HL-60/S4 (cell line): ENCODE results near the gene CCDC178.
"Not testable (repeated sequence)": the region's sequence is repeated elsewhere in the genome, so short reads cannot be mapped to it uniquely, and the experiment has no call there.

Source experiments
- in situ Hi-C: fragments of 300-500 bp; cut with MboI; formaldehyde crosslinking; loops from 2 replicates; pipeline ENCODE4 v1.14.3; 2022; ENCODE audit warnings: low sequenced_read_pairs

Gene CCDC178, protein sequence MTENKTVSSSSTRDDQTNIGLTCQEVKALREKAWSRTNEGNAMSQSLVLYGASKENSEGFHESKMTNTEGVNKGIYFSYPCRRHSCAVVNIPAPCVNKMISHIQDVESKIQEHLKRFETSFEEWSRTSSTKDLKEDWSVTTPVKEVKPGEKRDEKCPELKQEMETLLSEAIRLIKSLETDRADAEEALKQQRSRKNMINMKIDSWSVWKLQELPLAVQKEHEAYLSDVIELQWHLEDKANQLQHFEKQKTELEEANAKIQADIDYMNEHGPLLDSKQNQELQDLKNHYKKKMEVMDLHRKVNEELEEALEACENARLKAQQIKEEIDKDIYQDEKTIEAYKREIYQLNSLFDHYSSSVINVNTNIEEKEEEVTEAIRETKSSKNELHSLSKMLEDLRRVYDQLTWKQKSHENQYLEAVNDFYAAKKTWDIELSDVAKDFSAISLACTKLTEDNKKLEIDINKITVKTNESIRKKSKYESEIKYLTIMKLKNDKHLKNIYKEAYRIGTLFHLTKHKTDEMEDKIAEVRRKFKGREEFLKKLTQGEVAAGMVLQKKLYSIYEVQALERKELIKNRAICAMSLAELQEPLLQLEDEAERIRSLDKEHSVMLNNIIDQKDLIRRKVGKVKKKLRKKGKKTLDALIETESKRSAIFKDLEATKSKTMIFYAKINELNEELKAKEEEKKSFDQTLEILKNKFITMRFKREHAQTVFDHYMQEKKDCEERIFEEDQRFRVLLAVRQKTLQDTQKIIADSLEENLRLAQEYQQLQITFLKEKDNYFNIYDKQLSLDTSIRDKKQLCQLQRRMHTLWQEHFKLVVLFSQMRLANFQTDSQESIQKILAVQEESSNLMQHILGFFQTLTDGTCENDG

DNA sequence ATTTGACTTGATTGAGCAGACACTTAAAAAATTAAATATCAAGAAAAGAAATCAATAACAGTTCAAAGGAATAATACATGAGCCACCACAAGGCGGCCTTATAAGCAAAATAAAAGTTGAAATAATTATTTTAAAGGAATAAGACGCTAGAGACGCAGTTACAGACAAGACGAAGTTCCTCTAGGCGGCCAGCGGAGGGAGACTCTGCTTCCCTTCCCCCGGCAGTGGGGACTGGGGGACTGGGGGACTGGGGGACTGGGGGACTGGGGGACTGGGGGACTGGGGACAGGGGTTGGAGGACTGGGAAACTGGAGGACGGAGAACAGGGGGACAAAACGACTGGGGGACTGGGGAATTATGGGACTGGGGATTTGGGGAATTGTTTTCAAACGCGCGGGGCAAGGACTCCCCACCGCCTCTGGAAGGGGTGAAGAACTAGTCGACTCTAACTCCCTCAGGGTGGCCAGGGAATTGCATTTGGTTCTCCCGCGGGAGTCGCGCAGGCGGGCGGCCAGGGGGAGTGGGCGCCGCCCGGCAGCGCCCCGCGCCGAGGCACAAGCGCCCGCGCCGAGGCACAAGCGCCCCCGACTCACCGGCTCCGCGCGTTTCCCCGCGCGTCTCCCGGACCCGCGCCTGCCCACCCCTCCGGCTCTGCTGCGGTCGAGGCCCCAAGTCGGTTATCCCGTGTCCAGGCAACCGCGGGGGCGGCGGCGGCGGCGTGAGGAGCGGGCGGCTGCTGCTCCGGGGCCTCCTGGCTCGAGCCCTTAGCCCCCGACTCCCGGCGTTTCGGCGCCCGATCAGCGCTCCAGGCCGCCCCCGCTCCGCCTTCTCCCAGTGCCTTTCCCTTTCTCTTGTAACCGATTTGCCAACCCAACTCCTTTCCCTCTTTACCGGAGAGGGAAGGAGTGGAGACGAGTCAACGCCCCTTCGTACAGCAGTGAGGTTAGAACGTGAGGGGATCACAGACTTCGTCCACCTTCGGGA lies at the start of gene CCDC178:
Gene CCDC178 (minus strand): TSS at position 662 of the 984 bp plus-strand sequence. CDS start 28,633 bp downstream, outside the sequence.
- in situ Hi-C loops = no loop called here

DNA sequence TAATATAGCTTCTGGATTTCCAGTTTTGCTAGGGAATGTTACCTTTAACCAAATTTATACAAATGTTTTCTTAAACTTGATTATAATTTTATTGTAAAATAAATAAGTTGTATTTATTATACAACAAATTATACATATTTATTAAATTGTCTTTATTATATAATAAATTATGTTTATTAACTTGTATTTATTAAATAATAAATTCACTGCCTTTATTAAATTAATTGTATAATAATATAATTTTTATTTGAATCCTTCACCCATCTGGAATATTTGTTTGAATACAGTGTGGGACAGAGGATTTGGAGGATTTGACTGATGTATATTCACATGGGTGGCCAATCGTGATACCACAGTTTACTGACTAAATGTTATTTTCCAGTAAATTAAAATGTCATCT lies 43.4 kb upstream of the CCDC178 start:
- in situ Hi-C loops = no loop called here

DNA sequence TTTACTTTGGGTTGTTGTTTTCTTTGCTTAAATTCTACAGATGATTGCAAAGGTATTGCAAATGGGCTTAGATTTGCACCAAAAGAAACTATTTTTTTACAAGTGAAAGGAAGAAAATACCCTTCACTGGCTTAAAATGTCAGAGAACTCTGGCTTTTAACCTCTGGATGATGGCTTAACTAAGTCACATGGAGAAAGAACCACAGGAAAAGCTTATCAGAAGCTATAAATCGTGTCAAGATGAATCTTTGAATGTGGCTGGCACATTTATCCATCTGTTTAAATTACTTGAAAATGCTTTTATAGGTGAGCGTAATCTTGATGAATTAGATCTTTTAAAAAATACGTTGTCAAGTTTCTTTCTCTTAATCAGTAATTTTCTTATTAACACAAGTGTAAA lies 32.0 kb upstream of the CCDC178 start:
- in situ Hi-C loops = no loop called here

DNA sequence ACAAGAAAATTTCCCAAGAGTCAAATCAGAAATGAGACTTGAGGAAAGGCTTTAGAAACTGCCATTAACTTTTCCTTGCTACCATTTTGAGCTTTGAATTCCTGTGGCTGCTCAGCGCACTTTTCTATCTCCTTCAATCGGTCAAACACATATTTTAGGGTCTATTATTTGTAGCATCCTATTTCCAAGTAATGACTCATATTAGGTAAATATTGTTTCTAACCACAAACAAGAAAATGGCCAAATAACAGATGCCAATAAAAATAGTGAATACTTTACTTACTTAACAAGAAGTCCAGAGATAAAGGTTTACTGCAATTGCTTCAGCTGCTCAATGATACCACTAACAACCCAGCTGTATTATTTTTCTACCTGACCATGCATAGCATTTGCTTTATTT lies 29.7 kb upstream of the CCDC178 start:
- in situ Hi-C loops = no loop called here

DNA sequence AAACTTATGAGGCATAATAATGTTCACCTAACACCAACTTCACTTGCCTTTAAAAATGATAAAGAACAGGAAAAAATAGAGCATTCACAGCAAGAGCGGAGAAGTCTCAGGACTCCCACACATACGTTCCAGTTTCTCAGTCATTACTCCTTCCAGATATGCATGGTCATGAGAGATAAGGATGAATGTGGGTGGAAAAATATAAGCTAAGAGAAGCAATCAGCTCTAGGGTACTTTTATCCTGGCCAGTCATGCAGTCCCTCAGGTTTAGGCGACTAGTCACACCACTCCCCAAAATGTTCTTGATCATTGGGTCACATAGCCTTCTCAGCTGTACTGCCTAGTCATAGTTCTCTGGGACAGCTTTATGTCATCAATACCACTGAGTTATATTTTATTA lies 29.2 kb upstream of the CCDC178 start:
- in situ Hi-C loops = no loop called here

GRCh38 chr18:33467531-33467930 lies 27.0 kb upstream of the CCDC178 start:
- in situ Hi-C loops = no loop called here

DNA sequence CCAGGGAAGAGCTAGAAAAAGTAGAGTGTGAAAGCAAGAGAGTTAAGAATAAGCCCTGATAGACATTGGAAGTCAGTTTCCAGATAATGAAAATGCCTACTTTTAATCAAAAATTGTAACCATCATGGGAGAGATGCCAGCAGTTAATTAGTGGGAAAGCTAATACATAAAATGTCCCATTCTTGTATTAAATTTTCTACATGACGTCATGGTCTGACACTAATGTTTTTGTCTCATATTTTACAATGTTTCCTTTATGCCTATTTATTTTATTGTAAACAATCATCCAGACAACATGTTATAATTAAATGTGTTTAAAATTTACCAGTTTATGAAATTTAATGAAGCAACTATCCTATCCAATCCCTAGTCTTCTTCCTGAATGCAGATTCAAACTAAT lies 26.3 kb upstream of the CCDC178 start:
- in situ Hi-C loops = no loop called here

DNA sequence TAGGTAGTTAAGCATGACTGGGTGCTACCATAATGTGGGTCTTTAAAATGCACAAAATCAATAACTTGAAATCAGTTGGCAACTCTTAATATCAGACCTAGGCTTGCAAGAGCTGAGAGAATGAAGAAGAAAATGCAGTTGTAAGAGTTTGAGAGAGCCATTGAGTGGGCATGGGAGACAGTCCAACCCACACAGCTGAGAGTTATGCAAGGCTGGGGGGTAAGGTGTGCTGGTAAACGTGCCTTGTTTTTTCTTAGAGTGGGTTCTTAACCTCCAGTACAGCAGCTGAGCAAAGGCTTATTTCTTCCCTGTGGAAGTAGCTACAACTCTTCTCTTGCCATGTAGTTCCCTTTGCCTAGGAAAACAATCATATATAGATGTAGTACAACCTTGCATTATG lies 20.2 kb upstream of the CCDC178 start:
- in situ Hi-C loops = no loop called here

GRCh38 chr18:33459612-33460011 lies 19.1 kb upstream of the CCDC178 start:
- in situ Hi-C loops = no loop called here

GRCh38 chr18:33446604-33447003 lies 6.1 kb upstream of the CCDC178 start:
- in situ Hi-C loops = no loop called here

DNA sequence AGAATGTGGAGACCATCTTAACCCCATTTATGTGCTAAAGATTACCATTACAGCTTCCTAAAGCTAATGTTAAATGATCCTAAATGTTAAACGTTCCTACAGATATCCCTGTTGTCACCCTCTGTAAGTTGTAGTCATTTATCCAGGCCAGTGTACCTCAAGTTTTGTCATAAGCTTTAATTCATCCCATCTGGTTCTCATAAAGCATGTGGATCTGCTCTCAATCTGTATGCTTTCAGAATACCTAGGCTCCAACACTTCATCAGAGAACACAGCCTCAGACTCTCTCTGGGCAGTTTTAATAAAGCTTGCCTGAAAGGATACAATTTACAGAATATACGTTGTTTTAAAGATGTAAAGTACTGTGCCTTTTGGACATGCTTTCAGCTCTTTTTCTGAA lies 4.2 kb upstream of the CCDC178 start:
- in situ Hi-C loops = no loop called here

GRCh38 chr18:33432857-33433256 lies 7.7 kb downstream of the CCDC178 start:
- in situ Hi-C loops = no loop called here

DNA sequence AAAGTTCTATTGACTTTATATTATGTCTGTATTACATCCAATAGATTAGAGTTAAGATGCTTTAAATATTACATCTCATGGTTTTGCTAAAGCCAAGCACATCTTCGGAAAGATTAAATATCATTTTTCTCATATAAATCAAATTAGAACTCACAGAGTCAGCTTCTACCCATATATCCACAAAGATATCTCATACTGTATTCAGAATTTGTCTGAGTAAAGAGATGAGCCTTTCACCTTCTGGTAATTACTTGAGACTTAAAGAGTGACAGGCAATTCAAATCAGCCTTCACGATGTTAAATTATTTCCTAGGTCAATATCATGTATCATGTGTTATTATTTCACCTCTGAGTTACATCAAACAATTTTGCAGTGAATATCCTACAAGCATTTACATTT lies 13.0 kb downstream of the CCDC178 start:
- in situ Hi-C loops = no loop called here

DNA sequence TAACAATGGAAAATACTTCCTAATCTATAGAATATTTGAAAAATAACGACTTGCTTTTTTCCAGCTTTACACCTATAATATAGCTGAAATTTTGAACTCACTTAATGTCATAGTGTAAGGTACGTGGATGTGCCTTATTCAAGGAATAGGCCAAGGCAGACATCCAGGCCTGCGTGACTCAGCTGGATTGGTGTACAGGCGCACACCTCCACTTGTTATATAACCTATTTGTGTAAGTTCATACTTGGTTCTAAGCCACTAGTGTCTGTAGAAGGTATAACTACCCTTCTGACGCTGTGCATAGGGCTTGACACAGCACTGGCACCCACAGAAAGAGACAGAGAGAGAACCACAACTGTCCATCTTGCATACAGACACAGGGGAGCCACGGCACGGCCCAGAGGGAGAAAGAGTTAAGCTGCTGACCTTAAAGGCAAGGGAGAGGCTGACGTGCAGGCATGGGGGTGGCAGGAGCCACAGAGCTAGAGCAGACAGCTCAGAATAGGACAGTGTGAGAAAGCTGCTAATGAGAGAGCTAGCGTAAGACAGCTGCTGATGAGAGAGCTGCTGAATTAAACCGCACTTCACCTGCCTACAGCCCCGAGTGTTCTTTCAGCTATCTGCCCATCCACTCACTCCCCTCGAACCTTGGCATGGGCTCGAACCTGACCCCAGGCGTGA lies 16.1 kb downstream of the CCDC178 start:
- in situ Hi-C loops = no loop called here

GRCh38 chr18:33421225-33421624 lies 19.3 kb downstream of the CCDC178 start:
- in situ Hi-C loops = no loop called here

- in situ Hi-C loops = no loop called here
Measured at GRCh38 chr18:33404244-33404873, 36.2 kb downstream of the CCDC178 start.

DNA sequence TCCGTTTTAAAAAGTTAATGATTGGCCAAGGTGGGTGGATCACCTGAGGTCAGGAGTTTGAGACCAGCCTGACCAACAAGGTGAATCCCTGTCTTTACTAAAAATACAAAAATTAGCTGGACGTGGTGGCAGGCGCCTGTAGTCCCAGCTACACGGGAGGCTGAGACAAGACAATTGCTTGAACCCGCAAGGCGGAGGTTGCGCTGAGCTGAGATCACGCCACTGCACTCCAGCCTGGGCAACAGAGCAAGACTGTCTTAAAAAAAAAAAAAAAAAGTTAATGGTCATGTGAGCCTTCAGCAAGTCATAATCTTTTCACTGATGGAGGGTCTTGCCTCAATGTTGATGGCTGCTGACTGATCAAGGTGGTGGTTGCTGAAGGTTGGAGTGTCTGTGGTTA lies 41.6 kb downstream of the CCDC178 start:
- in situ Hi-C loops = not testable (repeated sequence)

- in situ Hi-C loops = no loop called here
Measured at GRCh38 chr18:33375829-33376228, 64.7 kb downstream of the CCDC178 start.

- in situ Hi-C loops = no loop called here
Measured at GRCh38 chr18:33372442-33372841, 68.1 kb downstream of the CCDC178 start.
